CD14-positive monocyte (primary cell): ENCODE measurements around the gene SRXN1. TPM values are rescaled to one million over a fixed set of nuclear protein-coding genes. Genes with fewer than 3 reads are reported as not detected.

Source experiments
- DNase-seq, 3 donors: peaks; one replicate each; pipeline ENCODE4 v3.0.0-alpha.2; 2011 to 2022
- H2AFZ ChIP-seq: 2 replicates; pipeline ENCODE4 v1.6.0; 2012; ENCODE audit warnings: mild to moderate bottlenecking, low read depth, low read length, inconsistent platforms; ENCODE audit not compliant: insufficient read depth, poor library complexity, severe bottlenecking
- H3K27ac ChIP-seq, 2 donors: 1 replicate in 1 of 2; 2 replicates in 1 of 2; pipeline ENCODE4 v1.5.1; 2012 to 2013; ENCODE audit warnings: low read length in 2 of 2, control low read depth in 1 of 2, inconsistent platforms in 1 of 2, low read depth in 1 of 2, mild to moderate bottlenecking in 1 of 2
- H3K27me3 ChIP-seq, 2 donors: one replicate each; pipeline versions ENCODE4 v1.6.0 to v1.6.1; 2011 to 2013; ENCODE audit warnings: low read length in 2 of 2; ENCODE audit not compliant: control insufficient read depth in 2 of 2, insufficient read depth in 2 of 2
- H3K36me3 ChIP-seq, 2 donors: replicated peaks in 1 of 2; 1 replicate in 1 of 2; 2 replicates in 1 of 2; pipeline versions ENCODE4 v1.5.1 to v1.6.1; 2012 to 2013; ENCODE audit warnings: low read length in 2 of 2, control low read depth in 1 of 2, inconsistent platforms in 1 of 2, mild to moderate bottlenecking in 1 of 2; ENCODE audit not compliant: insufficient read depth in 2 of 2, control insufficient read depth in 1 of 2
- H3K4me1 ChIP-seq, 2 donors: 1 replicate in 1 of 2; 2 replicates in 1 of 2; pipeline versions ENCODE4 v1.5.1 to v1.6.1; 2012 to 2013; ENCODE audit warnings: low read length in 2 of 2, control low read depth in 1 of 2, inconsistent platforms in 1 of 2, mild to moderate bottlenecking in 1 of 2, moderate library complexity in 1 of 2; ENCODE audit not compliant: insufficient read depth in 2 of 2, control insufficient read depth in 1 of 2
- H3K4me2 ChIP-seq: replicated peaks from 2 replicates; pipeline ENCODE3; 2012; ENCODE audit warnings: low read length, moderate library complexity, mild to moderate bottlenecking; ENCODE audit not compliant: poor library complexity, severe bottlenecking; ENCODE audit errors: extremely low read depth
- H3K4me3 ChIP-seq, 3 experiments: fragments of 200-600 bp in 1 of 3; sonication (generic) in 1 of 3; replicated peaks in 1 of 3; 1 replicate in 2 of 3; 2 replicates in 1 of 3; pipeline ENCODE4 v1.5.1; 2011 to 2013; ENCODE audit warnings: low read length in 3 of 3, mild to moderate bottlenecking in 3 of 3, control low read depth in 2 of 3, low read depth in 2 of 3, inconsistent platforms in 1 of 3, moderate library complexity in 1 of 3
- H3K79me2 ChIP-seq: 2 replicates; pipeline ENCODE4 v1.6.0; 2012; ENCODE audit warnings: mild to moderate bottlenecking, control low read depth, inconsistent platforms, low read length, moderate library complexity; ENCODE audit not compliant: insufficient read depth
- H3K9ac ChIP-seq: 2 replicates; pipeline ENCODE4 v1.6.0; 2017; ENCODE audit warnings: low read length, mild to moderate bottlenecking; ENCODE audit not compliant: insufficient read depth, poor library complexity, severe bottlenecking
- H3K9me3 ChIP-seq, 2 donors: replicated peaks in 1 of 2; 1 replicate in 1 of 2; 2 replicates in 1 of 2; pipeline versions ENCODE4 v1.5.1 to v1.6.1; 2012 to 2013; ENCODE audit warnings: low read length in 2 of 2, control low read depth in 1 of 2; ENCODE audit not compliant: control insufficient read depth in 1 of 2, insufficient read depth in 1 of 2
- H4K20me1 ChIP-seq: 2 replicates; pipeline ENCODE4 v1.6.0; 2012; ENCODE audit warnings: mild to moderate bottlenecking, low read length, control low read depth, moderate library complexity; ENCODE audit not compliant: insufficient read depth
- H3K27ac Mint-ChIP-seq, 7 donors: one replicate each; pipeline ENCODE4 v1.8.0; 2020; ENCODE audit warnings: mild to moderate bottlenecking in 7 of 7, mixed read lengths in 7 of 7, moderate library complexity in 6 of 7, inconsistent platforms in 2 of 7
- H3K27me3 Mint-ChIP-seq, 3 donors: one replicate each; pipeline ENCODE4 v1.8.0; 2021 to 2022; ENCODE audit warnings: low read depth in 3 of 3, mild to moderate bottlenecking in 3 of 3, mixed read lengths in 3 of 3, moderate library complexity in 3 of 3, inconsistent platforms in 1 of 3
- H3K36me3 Mint-ChIP-seq, 2 donors: one replicate each; pipeline ENCODE4 v1.8.0; 2020; ENCODE audit warnings: mixed read lengths in 2 of 2, inconsistent platforms in 1 of 2, mild to moderate bottlenecking in 1 of 2
- H3K4me1 Mint-ChIP-seq: one replicate; pipeline ENCODE4 v1.8.0; 2020; ENCODE audit warnings: mild to moderate bottlenecking, mixed read lengths
- H3K4me3 Mint-ChIP-seq, 2 donors: one replicate each; pipeline ENCODE4 v1.8.0; 2020; ENCODE audit warnings: mild to moderate bottlenecking in 2 of 2, mixed read lengths in 2 of 2, moderate library complexity in 1 of 2
- H3K9me3 Mint-ChIP-seq, 7 donors: one replicate each; pipeline ENCODE4 v1.8.0; 2020 to 2022; ENCODE audit warnings: mixed read lengths in 7 of 7, mild to moderate bottlenecking in 6 of 7, moderate library complexity in 6 of 7, inconsistent platforms in 2 of 7
- WGBS: methylation state at CpG from one replicate; pipeline ENCODE4 v1.1.5; 2013; ENCODE audit warnings: missing lambda C conversion rate; ENCODE audit not compliant: insufficient coverage; 5-methylcytosine and 5-hydroxymethylcytosine counted together
- intact Hi-C, 2 donors: fragments of 100-400 bp; cut with micrococcal nuclease; formaldehyde crosslinking; loops; one replicate each; pipeline versions ENCODE4 v1.15.0 to v1.15.1; 2023
- polyA plus RNA-seq, 3 donors: library from polyadenylated mRNA; depleted of rRNA in 1 of 3; unstranded in 2 of 3; stranded (reverse) in 1 of 3; fragments of 300-500 nt in 2 of 3; fragments of >200 nt in 1 of 3; fragmentation: Illumina TruSeq in 2 of 3; gene quantifications; 1 replicate in 2 of 3; 2 replicates in 1 of 3; pipeline ENCODE4 v1.2.3, GENCODE V29; 2012 to 2021
- TF ChIP-seq, protein P1 (sequence below): fragments of 200-600 bp; IDR thresholded peaks from one replicate; pipeline ENCODE4 v1.8.0; 2022; ENCODE audit warnings: antibody characterized with exemption, mild to moderate bottlenecking

The SRXN1 gene
- polyA plus RNA-seq, 3 donors, result 33.5 to 62.4 (median 56.6) TPM

GRCh38 chr20:692044-692443, 39.0 kb upstream of the SRXN1 start:
- no peak for DNase-seq
- Histone ChIP-seq H4K20me1 (no peaks in the 10 kb centered on the region), H3K4me1 (no peaks in the 10 kb centered on the region), H3K4me2 (no peak overlapping the region), H3K27ac (no peak overlapping the region), H3K9ac (no peak overlapping the region), H2AFZ (no peak overlapping the region), H3K9me3 (no peaks in the 10 kb centered on the region), H3K79me2 (no peaks in the 10 kb centered on the region), H3K36me3 (no peaks in the 10 kb centered on the region), H3K4me3 (no peak overlapping the region), H3K27me3 (peaks cover 0 to 6% of the 10 kb centered on the region in 2 donors)
- 60% methylated on average over 1 of the region's 1 CpG for WGBS
- H3K9me3 Mint-ChIP-seq, result peaks cover 0 to 10% (median 0%) of the 10 kb centered on the region in 7 donors
- peaks cover 6 to 12% (median 6%) of the 10 kb centered on the region in 3 donors for H3K27me3 Mint-ChIP-seq
- no peak overlapping the region for H3K4me3 Mint-ChIP-seq
- no peaks in the 10 kb centered on the region for H3K4me1 Mint-ChIP-seq
- TF ChIP-seq, protein P1, sequence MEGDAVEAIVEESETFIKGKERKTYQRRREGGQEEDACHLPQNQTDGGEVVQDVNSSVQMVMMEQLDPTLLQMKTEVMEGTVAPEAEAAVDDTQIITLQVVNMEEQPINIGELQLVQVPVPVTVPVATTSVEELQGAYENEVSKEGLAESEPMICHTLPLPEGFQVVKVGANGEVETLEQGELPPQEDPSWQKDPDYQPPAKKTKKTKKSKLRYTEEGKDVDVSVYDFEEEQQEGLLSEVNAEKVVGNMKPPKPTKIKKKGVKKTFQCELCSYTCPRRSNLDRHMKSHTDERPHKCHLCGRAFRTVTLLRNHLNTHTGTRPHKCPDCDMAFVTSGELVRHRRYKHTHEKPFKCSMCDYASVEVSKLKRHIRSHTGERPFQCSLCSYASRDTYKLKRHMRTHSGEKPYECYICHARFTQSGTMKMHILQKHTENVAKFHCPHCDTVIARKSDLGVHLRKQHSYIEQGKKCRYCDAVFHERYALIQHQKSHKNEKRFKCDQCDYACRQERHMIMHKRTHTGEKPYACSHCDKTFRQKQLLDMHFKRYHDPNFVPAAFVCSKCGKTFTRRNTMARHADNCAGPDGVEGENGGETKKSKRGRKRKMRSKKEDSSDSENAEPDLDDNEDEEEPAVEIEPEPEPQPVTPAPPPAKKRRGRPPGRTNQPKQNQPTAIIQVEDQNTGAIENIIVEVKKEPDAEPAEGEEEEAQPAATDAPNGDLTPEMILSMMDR, result no peak
- H3K36me3 Mint-ChIP-seq, result no peaks in the 10 kb centered on the region
- intact Hi-C loops, result no loop called here
- no peak overlapping the region for H3K27ac Mint-ChIP-seq

DNA sequence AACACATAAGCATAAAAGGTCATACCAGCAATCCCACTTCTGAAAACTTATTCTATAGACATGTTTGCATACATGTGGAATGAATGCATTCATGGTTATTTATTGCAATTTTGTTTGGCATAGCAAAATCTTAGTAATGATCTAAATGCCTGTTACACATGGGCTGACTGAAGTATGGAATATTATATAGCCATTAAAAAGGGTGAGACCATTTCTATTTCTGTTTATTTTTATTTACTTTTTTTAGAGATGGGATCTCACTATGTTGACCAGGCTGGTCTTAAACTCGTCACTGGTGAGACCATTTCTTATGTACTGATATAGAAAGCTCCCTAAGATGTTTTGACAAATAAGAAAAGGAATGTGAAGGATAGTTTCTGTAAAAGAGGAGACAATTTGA, 36.9 kb upstream of the SRXN1 start:
- H3K4me2 ChIP-seq, result no peak overlapping the region
- H3K27me3 Mint-ChIP-seq, result peaks cover 3 to 10% (median 10%) of the 10 kb centered on the region in 3 donors
- H3K9me3 ChIP-seq, result no peaks in the 10 kb centered on the region
- H3K4me3 ChIP-seq, result no peak overlapping the region
- TF ChIP-seq, protein P1, result no peak
- H4K20me1 ChIP-seq, result no peaks in the 10 kb centered on the region
- no CpG with 5 or more reads among the region's 1 CpG for WGBS
- no peak overlapping the region for H3K27ac Mint-ChIP-seq
- no peak overlapping the region for H3K9ac ChIP-seq
- H3K27me3 ChIP-seq, result peaks cover 0 to 6% of the 10 kb centered on the region in 2 donors
- no peaks in the 10 kb centered on the region for H3K4me1 ChIP-seq
- H3K79me2 ChIP-seq, result no peaks in the 10 kb centered on the region
- no peaks in the 10 kb centered on the region for H3K36me3 ChIP-seq
- H3K4me1 Mint-ChIP-seq, result no peaks in the 10 kb centered on the region
- H2AFZ ChIP-seq, result no peak overlapping the region
- H3K36me3 Mint-ChIP-seq, result no peaks in the 10 kb centered on the region
- no peak overlapping the region for H3K4me3 Mint-ChIP-seq
- no peak overlapping the region for H3K27ac ChIP-seq
- no peak for DNase-seq
- peaks cover 0 to 10% (median 0%) of the 10 kb centered on the region in 7 donors for H3K9me3 Mint-ChIP-seq
- intact Hi-C loops, result no loop called here
